Ovary (tissue), 9 donors: Measurements from ENCODE around the gene FBN1. TPM values are rescaled to one million over a fixed set of nuclear protein-coding genes. Genes with fewer than 3 reads are reported as not detected.

Experiments used
- DNase-seq, 5 donors: peaks; one replicate each; pipeline ENCODE4 v3.0.0-alpha.2; 2019 to 2020
- H3K27ac ChIP-seq, 2 donors: fragments of 200-600 bp; one replicate each; pipeline versions ENCODE4 v1.5.1 to v1.8.0; 2019 to 2022
- H3K27me3 ChIP-seq: fragments of 200-600 bp; one replicate; pipeline ENCODE4 v1.8.0; 2022
- H3K36me3 ChIP-seq: fragments of 200-600 bp; sonication (generic); one replicate; pipeline ENCODE4 v1.5.1; 2019
- H3K4me1 ChIP-seq: one replicate; pipeline ENCODE4 v1.8.1; 2013; ENCODE audit warnings: mild to moderate bottlenecking, moderate library complexity; ENCODE audit not compliant: insufficient read depth
- H3K4me3 ChIP-seq: fragments of 200-600 bp; sonication (generic); one replicate; pipeline ENCODE4 v1.5.1; 2017
- H3K9me3 ChIP-seq, 2 donors: fragments of 200-600 bp in 1 of 2; sonication (generic) in 1 of 2; one replicate each; pipeline versions ENCODE4 v1.5.1 to v1.8.1; 2013 to 2019; ENCODE audit warnings: mild to moderate bottlenecking in 1 of 2, moderate library complexity in 1 of 2
- EP300 ChIP-seq: sonication (generic); formaldehyde crosslinking; IDR thresholded peaks from one replicate; pipeline ENCODE4 v1.6.1; 2017; ENCODE audit warnings: antibody characterized with exemption
- POLR2A ChIP-seq: fragments of 450-650 bp; IDR thresholded peaks from one replicate; pipeline ENCODE4 v1.6.1; 2017; ENCODE audit warnings: antibody characterized with exemption, mild to moderate bottlenecking, moderate library complexity
- WGBS, 3 donors: extraction: QIAGEN DNeasy Blood & Tissue Kit in 1 of 3; methylation state at CpG; one replicate each; pipeline versions ENCODE4 v1.1.5 to v1.1.7; 2013 to 2017; 5-methylcytosine and 5-hydroxymethylcytosine counted together
- intact Hi-C, 4 donors: fragments of 100-400 bp; cut with DNase I; formaldehyde crosslinking; loops; one replicate each; pipeline versions ENCODE4 v1.11.0 to v1.15.1; 2022 to 2023
- polyA plus RNA-seq, 2 donors: library from polyadenylated mRNA; stranded (reverse); fragments of 200-250 nt in 1 of 2; fragments of 350-450 nt in 1 of 2; fragmentation: Illumina TruSeq in 1 of 2; extraction: RNeasy Lipid Tissue Mini Kit (QIAGEN cat#74804) in 1 of 2; gene quantifications; one replicate each; pipeline ENCODE4 v1.2.3, GENCODE V29; 2013 to 2014
- total RNA-seq, 7 donors: library from RNA; depleted of rRNA in 2 of 7; stranded (reverse); fragments of >200 nt in 2 of 7; fragmentation: NEBNext Ultra II Directional in 3 of 7; extraction: Animal tissue kit (Norgen Biotek cat#: 25700) in 3 of 7; gene quantifications; one replicate each; pipeline versions ENCODE4 v1.1.0 to v1.2.4, GENCODE V29; 2016 to 2023
- TF ChIP-seq, protein P1 (sequence below), 3 donors: fragments of 450-650 bp in 2 of 3; fragments of 200-600 bp in 1 of 3; IDR thresholded peaks; one replicate each; pipeline versions ENCODE4 v1.5.1 to v1.8.0; 2016 to 2022; ENCODE audit warnings: antibody characterized with exemption in 3 of 3, mild to moderate bottlenecking in 1 of 3
- donor health status: DM: no; HTN: no; CAD: no; lungs with moderate emphysema.
- donor health status: DM: no; HTN: no; CAD: no.
- donor health status: Bipolar disorder and iron deficiency.
- donor health status: DM: yes; HTN: yes; CAD: no.
- donor health status: DM: no; HTN: no; CAD: no.
- donor health status: DM: yes; HTN: yes; CAD: no.

FBN1 gene
- total and polyA plus RNA-seq, 9 donors, result 62.5 to 159 (median 97.4) TPM

DNA sequence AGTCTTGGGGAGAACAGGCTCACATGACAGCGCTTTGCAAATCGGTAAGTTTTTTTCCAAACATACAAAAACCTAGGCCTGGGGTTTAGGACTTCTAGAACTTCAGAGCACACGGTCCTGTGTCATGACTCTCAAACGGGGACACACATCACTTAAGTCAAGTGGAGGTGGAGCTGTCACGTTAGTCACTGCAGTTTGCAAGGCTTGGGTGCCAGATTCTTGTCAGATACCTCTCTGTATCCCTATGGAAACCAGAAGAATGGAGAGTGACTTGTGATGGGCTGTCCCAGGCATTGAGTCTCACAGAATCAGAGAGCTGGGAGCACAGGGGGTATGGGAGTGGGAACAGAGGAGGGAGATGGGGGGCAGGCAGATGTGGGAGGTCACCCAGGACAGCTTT, 249.5 kb downstream of the FBN1 start:
- H3K36me3 ChIP-seq, result no peaks in the 10 kb centered on the region
- H3K27me3 ChIP-seq, result no peaks in the 10 kb centered on the region
- TF ChIP-seq EP300, result no peak
- TF ChIP-seq, protein P1, sequence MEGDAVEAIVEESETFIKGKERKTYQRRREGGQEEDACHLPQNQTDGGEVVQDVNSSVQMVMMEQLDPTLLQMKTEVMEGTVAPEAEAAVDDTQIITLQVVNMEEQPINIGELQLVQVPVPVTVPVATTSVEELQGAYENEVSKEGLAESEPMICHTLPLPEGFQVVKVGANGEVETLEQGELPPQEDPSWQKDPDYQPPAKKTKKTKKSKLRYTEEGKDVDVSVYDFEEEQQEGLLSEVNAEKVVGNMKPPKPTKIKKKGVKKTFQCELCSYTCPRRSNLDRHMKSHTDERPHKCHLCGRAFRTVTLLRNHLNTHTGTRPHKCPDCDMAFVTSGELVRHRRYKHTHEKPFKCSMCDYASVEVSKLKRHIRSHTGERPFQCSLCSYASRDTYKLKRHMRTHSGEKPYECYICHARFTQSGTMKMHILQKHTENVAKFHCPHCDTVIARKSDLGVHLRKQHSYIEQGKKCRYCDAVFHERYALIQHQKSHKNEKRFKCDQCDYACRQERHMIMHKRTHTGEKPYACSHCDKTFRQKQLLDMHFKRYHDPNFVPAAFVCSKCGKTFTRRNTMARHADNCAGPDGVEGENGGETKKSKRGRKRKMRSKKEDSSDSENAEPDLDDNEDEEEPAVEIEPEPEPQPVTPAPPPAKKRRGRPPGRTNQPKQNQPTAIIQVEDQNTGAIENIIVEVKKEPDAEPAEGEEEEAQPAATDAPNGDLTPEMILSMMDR (IDR thresholded peaks at IDR 0.05), result no peak
- TF ChIP-seq POLR2A, result no peak
- no peaks in the 10 kb centered on the region for H3K9me3 ChIP-seq
- 71 to 86% (median 85%) methylated on average over 5 of the region's 5 CpGs for WGBS, 3 donors
- peaks cover 17% of the 10 kb centered on the region for H3K4me1 ChIP-seq
- H3K4me3 ChIP-seq, result no peak overlapping the region
- intact Hi-C loops, result no loop called here
- H3K27ac ChIP-seq, result no peak overlapping the region
- DNase-seq, result no peak

DNA sequence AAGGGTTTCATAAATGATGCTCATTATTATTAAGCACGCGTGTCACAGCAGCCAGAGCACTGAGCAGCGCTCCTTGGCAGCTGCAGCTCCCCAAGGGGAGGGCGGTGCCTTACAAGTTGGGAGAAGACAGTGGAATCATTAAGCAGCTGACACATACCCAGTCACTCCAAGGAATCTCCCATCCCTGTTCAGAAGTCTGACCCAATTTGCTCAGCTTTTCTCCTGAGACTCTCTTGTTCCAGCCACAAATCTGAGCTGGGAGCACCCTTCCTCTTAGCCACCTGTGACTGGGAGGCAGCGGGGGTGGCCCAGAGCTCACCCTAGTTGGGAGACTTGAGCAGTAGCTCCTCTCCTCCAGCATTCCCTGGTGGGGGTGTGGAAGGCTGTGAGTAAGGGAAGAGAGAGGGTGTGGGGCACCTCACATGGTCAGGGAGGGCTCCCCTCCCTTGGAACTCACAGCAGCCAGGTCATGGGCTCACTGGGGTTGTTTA, 249.9 kb downstream of the FBN1 start:
- H3K4me3 ChIP-seq, result no peak overlapping the region
- H3K27ac ChIP-seq, result no peak overlapping the region
- TF ChIP-seq, protein P1 (IDR thresholded peaks at IDR 0.05), result no peak
- no peak for TF ChIP-seq POLR2A
- no peak for TF ChIP-seq EP300
- intact Hi-C loops, result no loop called here
- H3K9me3 ChIP-seq, result no peaks in the 10 kb centered on the region
- DNase-seq, result peak in 2 of 5 donors; percentile 17 to 51
- peaks cover 17% of the 10 kb centered on the region for H3K4me1 ChIP-seq
- WGBS, 3 donors, result 65 to 86% (median 71%) methylated on average over 5 of the region's 5 CpGs
- no peaks in the 10 kb centered on the region for H3K27me3 ChIP-seq
- H3K36me3 ChIP-seq, result no peaks in the 10 kb centered on the region

DNA sequence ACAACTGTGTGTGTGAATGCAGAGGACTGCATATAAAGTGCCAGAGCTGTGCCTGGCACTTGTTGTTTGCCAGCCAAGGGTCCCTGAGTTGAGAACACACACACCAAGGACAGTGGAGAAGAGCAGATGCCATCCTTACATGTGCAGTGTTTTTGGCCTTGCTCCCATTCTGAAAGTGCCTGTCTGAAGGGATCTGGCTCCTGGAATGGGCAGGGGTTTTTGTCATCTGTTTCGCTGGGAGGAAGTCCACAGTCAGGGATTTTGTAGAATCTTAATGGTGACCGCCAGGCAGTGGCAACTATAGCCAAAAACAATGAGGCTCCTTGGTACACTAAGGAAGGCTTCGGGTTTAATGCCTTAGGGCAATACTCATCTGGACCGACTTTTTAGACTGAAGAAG, 250.5 kb downstream of the FBN1 start:
- Histone ChIP-seq H3K9me3 (no peaks in the 10 kb centered on the region), H3K36me3 (no peaks in the 10 kb centered on the region), H3K4me3 (no peak overlapping the region), H3K4me1 (peaks cover 17% of the 10 kb centered on the region), H3K27me3 (no peaks in the 10 kb centered on the region), H3K27ac (no peak overlapping the region)
- TF ChIP-seq, protein P1 (IDR thresholded peaks at IDR 0.05), result no peak
- TF ChIP-seq POLR2A (no peak), EP300 (no peak)
- intact Hi-C loops, result no loop called here
- WGBS, 3 donors, result 94 to 97% (median 96%) methylated on average over 4 of the region's 4 CpGs
- DNase-seq, result no peak

DNA sequence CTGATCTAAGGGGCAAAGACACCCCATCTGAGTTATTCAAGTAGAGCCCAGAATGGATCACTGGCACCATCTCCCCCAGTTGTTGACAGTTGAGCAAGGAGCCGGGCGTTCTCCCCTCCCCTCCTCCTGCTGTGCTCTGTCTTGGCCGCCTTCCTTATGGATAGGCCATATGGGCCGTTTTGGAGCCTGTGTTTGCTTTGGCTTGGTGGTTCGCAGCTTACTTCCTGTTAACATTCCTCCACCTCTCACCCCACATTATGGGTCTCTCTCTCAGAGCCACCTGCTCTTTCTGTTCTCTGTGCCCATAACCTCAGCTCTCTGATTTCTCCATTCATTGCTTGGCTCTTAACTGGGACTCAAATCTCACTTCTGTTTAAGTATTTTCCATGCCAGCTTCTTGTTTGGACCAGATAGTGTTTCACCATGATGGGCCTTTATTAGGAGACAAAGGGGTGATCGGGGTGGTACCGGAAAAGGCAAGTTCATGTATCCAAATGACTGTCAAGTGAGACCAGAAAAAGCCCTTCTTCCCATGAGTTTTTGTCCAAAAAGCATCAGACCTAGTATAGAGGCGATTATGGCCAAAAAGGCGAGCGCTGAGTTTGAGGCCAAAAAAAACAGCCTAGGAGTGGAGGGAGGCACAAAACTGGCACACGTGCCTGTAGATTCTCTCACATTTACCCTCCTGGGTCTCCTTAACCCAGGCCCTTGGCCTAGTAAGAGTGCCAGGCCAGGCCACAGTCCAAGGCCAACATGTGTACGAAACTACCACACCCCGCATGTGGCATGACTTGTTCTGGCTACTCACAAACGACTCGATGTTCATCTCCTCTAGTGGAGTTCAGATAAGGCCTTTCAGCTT, 251.6 kb downstream of the FBN1 start:
- H3K27ac ChIP-seq, result peak overlapping the region; percentile 2 to 3
- peak in 4 of 5 donors; percentile 36 to 60 (median 42) for DNase-seq
- no peak overlapping the region for H3K4me3 ChIP-seq
- H3K27me3 ChIP-seq, result no peaks in the 10 kb centered on the region
- H3K4me1 ChIP-seq, result peaks cover 17% of the 10 kb centered on the region
- no peaks in the 10 kb centered on the region for H3K36me3 ChIP-seq
- TF ChIP-seq POLR2A (no peak), EP300 (no peak)
- TF ChIP-seq, protein P1 (IDR thresholded peaks at IDR 0.05), result no peak
- intact Hi-C loops, result no loop called here
- 50 to 56% (median 51%) methylated on average over 15 of the region's 15 CpGs for WGBS, 3 donors
- H3K9me3 ChIP-seq, result no peaks in the 10 kb centered on the region
